ENCODE data around the gene SCN10A. TPM values are rescaled to one million over a fixed set of nuclear protein-coding genes. Genes with fewer than 3 reads are reported as not detected.

Gene SCN10A
- total RNA-seq, 1 experiment from 2014 or later = not detected

DNA sequence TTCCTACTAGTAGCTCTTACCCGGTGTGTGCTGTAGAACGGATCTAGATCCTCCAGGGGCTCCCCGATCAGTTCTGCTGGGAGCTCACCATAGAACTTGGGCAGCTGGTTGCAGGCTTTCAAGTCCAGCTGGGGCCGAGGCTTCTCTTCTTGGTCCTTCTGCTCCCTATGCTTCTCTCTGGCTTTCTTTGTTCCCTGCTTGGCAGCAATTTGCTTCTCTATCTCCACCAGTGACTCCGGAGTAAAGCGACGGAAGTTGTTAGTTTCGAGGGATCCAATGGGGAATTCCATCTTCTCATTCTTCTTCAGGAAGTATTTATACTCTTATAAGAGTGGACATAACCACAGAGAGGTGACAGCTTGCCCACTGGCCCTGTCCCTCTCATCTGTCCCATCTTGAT, 22.3 kb downstream of the SCN10A start:
- no peaks in the 10 kb centered on the region; the same call in 1 of the 2 replicates for H3K27me3 Mint-ChIP-seq (ENCODE audit: low read depth)
- CTCF ChIA-PET = no interaction called here

More for the DNA sequence above, 22.3 kb downstream of the SCN10A start:
- no peaks in the 10 kb centered on the region for H3K36me3 Mint-ChIP-seq
- H3K9me3 Mint-ChIP-seq = 0 out of 2 replicates have a peak, but pooled peaks cover 3% of the 10 kb centered on the region
- DNase-seq (ENCODE audit: low spot score) = no peak
- TF ChIP-seq CREM (CRISPR knock-in tag; IDR thresholded peaks at IDR 0.05) (no peak), ZNF219 (CRISPR knock-in tag; IDR thresholded peaks at IDR 0.05; ENCODE audit: borderline replicate concordance) (no peak), TEAD4 (CRISPR knock-in tag; IDR thresholded peaks at IDR 0.05) (no peak), ZNF317 (CRISPR knock-in tag; IDR thresholded peaks at IDR 0.05; ENCODE audit: borderline replicate concordance, low read depth) (no peak), HMGA2 (CRISPR knock-in tag; IDR thresholded peaks at IDR 0.05) (no peak), ZNF425 (CRISPR knock-in tag; conservative IDR thresholded peaks at IDR 0.05) (no peak), GTF2I (CRISPR knock-in tag; conservative IDR thresholded peaks at IDR 0.05) (no peak), IRF2 (CRISPR knock-in tag; IDR thresholded peaks at IDR 0.05; ENCODE audit: borderline replicate concordance, low read depth) (no peak), RORB (CRISPR knock-in tag; IDR thresholded peaks at IDR 0.05) (no peak), NFATC4 (CRISPR knock-in tag; IDR thresholded peaks at IDR 0.05) (no peak), ZNF138 (CRISPR knock-in tag; conservative IDR thresholded peaks at IDR 0.05) (no peak)
- TF ChIP-seq, protein P1, sequence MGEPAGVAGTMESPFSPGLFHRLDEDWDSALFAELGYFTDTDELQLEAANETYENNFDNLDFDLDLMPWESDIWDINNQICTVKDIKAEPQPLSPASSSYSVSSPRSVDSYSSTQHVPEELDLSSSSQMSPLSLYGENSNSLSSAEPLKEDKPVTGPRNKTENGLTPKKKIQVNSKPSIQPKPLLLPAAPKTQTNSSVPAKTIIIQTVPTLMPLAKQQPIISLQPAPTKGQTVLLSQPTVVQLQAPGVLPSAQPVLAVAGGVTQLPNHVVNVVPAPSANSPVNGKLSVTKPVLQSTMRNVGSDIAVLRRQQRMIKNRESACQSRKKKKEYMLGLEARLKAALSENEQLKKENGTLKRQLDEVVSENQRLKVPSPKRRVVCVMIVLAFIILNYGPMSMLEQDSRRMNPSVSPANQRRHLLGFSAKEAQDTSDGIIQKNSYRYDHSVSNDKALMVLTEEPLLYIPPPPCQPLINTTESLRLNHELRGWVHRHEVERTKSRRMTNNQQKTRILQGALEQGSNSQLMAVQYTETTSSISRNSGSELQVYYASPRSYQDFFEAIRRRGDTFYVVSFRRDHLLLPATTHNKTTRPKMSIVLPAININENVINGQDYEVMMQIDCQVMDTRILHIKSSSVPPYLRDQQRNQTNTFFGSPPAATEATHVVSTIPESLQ (CRISPR knock-in tag; IDR thresholded peaks at IDR 0.05) = no peak
- TF ChIP-seq, protein P2, sequence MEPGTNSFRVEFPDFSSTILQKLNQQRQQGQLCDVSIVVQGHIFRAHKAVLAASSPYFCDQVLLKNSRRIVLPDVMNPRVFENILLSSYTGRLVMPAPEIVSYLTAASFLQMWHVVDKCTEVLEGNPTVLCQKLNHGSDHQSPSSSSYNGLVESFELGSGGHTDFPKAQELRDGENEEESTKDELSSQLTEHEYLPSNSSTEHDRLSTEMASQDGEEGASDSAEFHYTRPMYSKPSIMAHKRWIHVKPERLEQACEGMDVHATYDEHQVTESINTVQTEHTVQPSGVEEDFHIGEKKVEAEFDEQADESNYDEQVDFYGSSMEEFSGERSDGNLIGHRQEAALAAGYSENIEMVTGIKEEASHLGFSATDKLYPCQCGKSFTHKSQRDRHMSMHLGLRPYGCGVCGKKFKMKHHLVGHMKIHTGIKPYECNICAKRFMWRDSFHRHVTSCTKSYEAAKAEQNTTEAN (CRISPR knock-in tag; IDR thresholded peaks at IDR 0.05) = no peak
- TF ChIP-seq, protein P3, sequence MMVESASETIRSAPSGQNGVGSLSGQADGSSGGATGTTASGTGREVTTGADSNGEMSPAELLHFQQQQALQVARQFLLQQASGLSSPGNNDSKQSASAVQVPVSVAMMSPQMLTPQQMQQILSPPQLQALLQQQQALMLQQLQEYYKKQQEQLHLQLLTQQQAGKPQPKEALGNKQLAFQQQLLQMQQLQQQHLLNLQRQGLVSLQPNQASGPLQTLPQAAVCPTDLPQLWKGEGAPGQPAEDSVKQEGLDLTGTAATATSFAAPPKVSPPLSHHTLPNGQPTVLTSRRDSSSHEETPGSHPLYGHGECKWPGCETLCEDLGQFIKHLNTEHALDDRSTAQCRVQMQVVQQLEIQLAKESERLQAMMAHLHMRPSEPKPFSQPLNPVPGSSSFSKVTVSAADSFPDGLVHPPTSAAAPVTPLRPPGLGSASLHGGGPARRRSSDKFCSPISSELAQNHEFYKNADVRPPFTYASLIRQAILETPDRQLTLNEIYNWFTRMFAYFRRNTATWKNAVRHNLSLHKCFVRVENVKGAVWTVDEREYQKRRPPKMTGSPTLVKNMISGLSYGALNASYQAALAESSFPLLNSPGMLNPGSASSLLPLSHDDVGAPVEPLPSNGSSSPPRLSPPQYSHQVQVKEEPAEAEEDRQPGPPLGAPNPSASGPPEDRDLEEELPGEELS (CRISPR knock-in tag; IDR thresholded peaks at IDR 0.05) = no peak
- TF ChIP-seq, protein P4, sequence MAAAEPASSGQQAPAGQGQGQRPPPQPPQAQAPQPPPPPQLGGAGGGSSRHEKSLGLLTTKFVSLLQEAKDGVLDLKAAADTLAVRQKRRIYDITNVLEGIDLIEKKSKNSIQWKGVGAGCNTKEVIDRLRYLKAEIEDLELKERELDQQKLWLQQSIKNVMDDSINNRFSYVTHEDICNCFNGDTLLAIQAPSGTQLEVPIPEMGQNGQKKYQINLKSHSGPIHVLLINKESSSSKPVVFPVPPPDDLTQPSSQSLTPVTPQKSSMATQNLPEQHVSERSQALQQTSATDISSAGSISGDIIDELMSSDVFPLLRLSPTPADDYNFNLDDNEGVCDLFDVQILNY (CRISPR knock-in tag; IDR thresholded peaks at IDR 0.05) = no peak
- TF ChIP-seq, protein P5, sequence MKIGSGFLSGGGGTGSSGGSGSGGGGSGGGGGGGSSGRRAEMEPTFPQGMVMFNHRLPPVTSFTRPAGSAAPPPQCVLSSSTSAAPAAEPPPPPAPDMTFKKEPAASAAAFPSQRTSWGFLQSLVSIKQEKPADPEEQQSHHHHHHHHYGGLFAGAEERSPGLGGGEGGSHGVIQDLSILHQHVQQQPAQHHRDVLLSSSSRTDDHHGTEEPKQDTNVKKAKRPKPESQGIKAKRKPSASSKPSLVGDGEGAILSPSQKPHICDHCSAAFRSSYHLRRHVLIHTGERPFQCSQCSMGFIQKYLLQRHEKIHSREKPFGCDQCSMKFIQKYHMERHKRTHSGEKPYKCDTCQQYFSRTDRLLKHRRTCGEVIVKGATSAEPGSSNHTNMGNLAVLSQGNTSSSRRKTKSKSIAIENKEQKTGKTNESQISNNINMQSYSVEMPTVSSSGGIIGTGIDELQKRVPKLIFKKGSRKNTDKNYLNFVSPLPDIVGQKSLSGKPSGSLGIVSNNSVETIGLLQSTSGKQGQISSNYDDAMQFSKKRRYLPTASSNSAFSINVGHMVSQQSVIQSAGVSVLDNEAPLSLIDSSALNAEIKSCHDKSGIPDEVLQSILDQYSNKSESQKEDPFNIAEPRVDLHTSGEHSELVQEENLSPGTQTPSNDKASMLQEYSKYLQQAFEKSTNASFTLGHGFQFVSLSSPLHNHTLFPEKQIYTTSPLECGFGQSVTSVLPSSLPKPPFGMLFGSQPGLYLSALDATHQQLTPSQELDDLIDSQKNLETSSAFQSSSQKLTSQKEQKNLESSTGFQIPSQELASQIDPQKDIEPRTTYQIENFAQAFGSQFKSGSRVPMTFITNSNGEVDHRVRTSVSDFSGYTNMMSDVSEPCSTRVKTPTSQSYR (CRISPR knock-in tag; IDR thresholded peaks at IDR 0.05) = no peak
- H3K4me3 Mint-ChIP-seq = no peak overlapping the region
- ATAC-seq = no peak
- POLR2A ChIA-PET = no interaction called here
- no peaks in the 10 kb centered on the region for H3K4me1 Mint-ChIP-seq
- H3K27ac Mint-ChIP-seq = no peak overlapping the region
